GM06990 (cell line): ENCODE data around the gene GRIK4.

Experiments
- DNase-seq: peaks from one replicate; pipeline ENCODE4 v3.0.0-alpha.2; 2011; ENCODE audit not compliant: insufficient read length; ENCODE audit errors: extremely low read depth
- H3K27me3 ChIP-seq: replicated peaks from 2 replicates; pipeline ENCODE4 v1.6.0; 2011; ENCODE audit warnings: low read length; ENCODE audit not compliant: control insufficient read depth, insufficient read depth
- H3K36me3 ChIP-seq: 2 replicates; pipeline ENCODE4 v1.5.1; 2011; ENCODE audit warnings: low read length; ENCODE audit not compliant: control insufficient read depth, insufficient read depth
- H3K4me3 ChIP-seq: replicated peaks from 2 replicates; pipeline ENCODE4 v1.5.1; 2011; ENCODE audit warnings: low read depth, mild to moderate bottlenecking, control low read depth, low read length
- CTCF ChIP-seq: IDR thresholded peaks from 2 replicates; pipeline ENCODE4 v1.5.1; 2011; ENCODE audit warnings: low read length, control low read depth, mild to moderate bottlenecking, inconsistent platforms; ENCODE audit not compliant: insufficient read depth, poor library complexity, severe bottlenecking

GRIK4 gene

GRCh38 chr11:120940160-120940848 lies 428.8 kb downstream of the GRIK4 start:
- peaks cover 2% of the 10 kb centered on the region for H3K27me3 ChIP-seq
- no peak for TF ChIP-seq CTCF
- DNase-seq: no peak
- H3K4me3 ChIP-seq: no peak overlapping the region
- H3K36me3 ChIP-seq: no peaks in the 10 kb centered on the region

- peaks cover 2% of the 10 kb centered on the region for H3K27me3 ChIP-seq
- DNase-seq: no peak
- no peak overlapping the region for H3K4me3 ChIP-seq
- no peaks in the 10 kb centered on the region for H3K36me3 ChIP-seq
- no peak for TF ChIP-seq CTCF
These were observed 429.5 kb downstream of the GRIK4 start for GRCh38 chr11:120941000-120941399.

- Histone ChIP-seq H3K4me3 (no peak overlapping the region), H3K36me3 (no peaks in the 10 kb centered on the region), H3K27me3 (no peaks in the 10 kb centered on the region; the same call in 1 of the 2 replicates)
- DNase-seq: no peak
- no peak for TF ChIP-seq CTCF
These were observed 431.2 kb downstream of the GRIK4 start for GRCh38 chr11:120942701-120943100.

- no peak overlapping the region for H3K4me3 ChIP-seq
- peak; percentile 34 for TF ChIP-seq CTCF
- H3K27me3 ChIP-seq: no peaks in the 10 kb centered on the region; the same call in 1 of the 2 replicates
- DNase-seq: no peak
- H3K36me3 ChIP-seq: no peaks in the 10 kb centered on the region
These were observed 433.5 kb downstream of the GRIK4 start for GRCh38 chr11:120945042-120945441.

GRCh38 chr11:120950880-120951279 lies 439.3 kb downstream of the GRIK4 start:
- H3K4me3 ChIP-seq: no peak overlapping the region
- no peaks in the 10 kb centered on the region for H3K36me3 ChIP-seq
- H3K27me3 ChIP-seq: no peaks in the 10 kb centered on the region; the same call in 1 of the 2 replicates
- no peak for TF ChIP-seq CTCF
- DNase-seq: no peak
